ENCODE data around the gene WNT9A. TPM values are rescaled to one million over a fixed set of nuclear protein-coding genes. Genes with fewer than 3 reads are reported as not detected.

Gene WNT9A
- total and polyA plus RNA-seq, 9 of the 15 experiments (the other 6 are each of a cell fraction or from before 2014, with no cell fraction given) = 0.04 to 0.17 (median 0.10) TPM; not detected in 4

GRCh38 chr1:227880342-227880924, 67.3 kb downstream of the WNT9A start:
- H3K9ac ChIP-seq (ENCODE audit: insufficient read depth in 1 of 2, low read depth in 2 of 2, low read length in 2 of 2) = no peak overlapping the region
- no peak overlapping the region for H3K27ac ChIP-seq (ENCODE audit: extremely low read depth, low read depth, low read length)
- ATAC-seq = peak; percentile 61
- no peak overlapping the region; the same call in 1 of the 2 replicates for H3K4me2 ChIP-seq (ENCODE audit: insufficient read depth, low read length)
- peaks cover 3 to 20% of the 10 kb centered on the region in 2 experiments for H3K4me1 ChIP-seq (replicated peaks in 1 of 2; ENCODE audit: control insufficient read depth in 2 of 2, insufficient read depth in 2 of 2, low read length in 2 of 2)
- no peaks in the 10 kb centered on the region for H3K36me3 ChIP-seq (ENCODE audit: control insufficient read depth, insufficient read depth, low read length)
- peak in 1 of 4 experiments; percentile 4 for DNase-seq (ENCODE audit: extremely low read depth in 1 of 4, low spot score in 3 of 4)
- H3K9me1 ChIP-seq (ENCODE audit: control insufficient read depth, insufficient read depth, low read length) = no peaks in the 10 kb centered on the region
- peak overlapping the region; percentile 56 for H2AFZ ChIP-seq (ENCODE audit: low read depth, low read length)
- WGBS (ENCODE audit: insufficient coverage, low coverage, missing lambda C conversion rate) = 4% methylated on average over 4 of the region's 4 CpGs
- TF ChIP-seq CHAMP1 (IDR thresholded peaks at IDR 0.05) = no peak
- no peak for TF ChIP-seq HES1 (IDR thresholded peaks at IDR 0.05; ENCODE audit: low read depth)
- TF ChIP-seq JUND (IDR thresholded peaks at IDR 0.05; ENCODE audit: borderline replicate concordance, low read depth, low read length) = no peak
- TF ChIP-seq JUND (tag; IDR thresholded peaks at IDR 0.05; ENCODE audit: borderline replicate concordance, low read depth, low read length) = no peak
- no peak for TF ChIP-seq HNRNPL (IDR thresholded peaks at IDR 0.05; ENCODE audit: low read depth, low read length)
- TF ChIP-seq ZNF133 (CRISPR knock-in tag; IDR thresholded peaks at IDR 0.05) = no peak
- no peak for TF ChIP-seq ZNF146 (CRISPR knock-in tag; IDR thresholded peaks at IDR 0.05; ENCODE audit: unreplicated experiment)
- TF ChIP-seq RB1 (IDR thresholded peaks at IDR 0.05; ENCODE audit: low read depth) = no peak
- peak; percentile 78 for TF ChIP-seq CEBPB (tag; IDR thresholded peaks at IDR 0.05)
- TF ChIP-seq CEBPG (CRISPR knock-in tag; IDR thresholded peaks at IDR 0.05) = no peak
- peak; percentile 57 to 77; a peak in 2 of 4 replicates for TF ChIP-seq CEBPG (tag; conservative IDR thresholded peaks at IDR 0.05 in 1 of 2, IDR thresholded peaks at IDR 0.05 in 1 of 2)
- TF ChIP-seq ZNF232 (CRISPR knock-in tag; IDR thresholded peaks at IDR 0.05) = no peak
- FAIRE-seq = no peak
- no peaks in the 10 kb centered on the region for H4K20me1 ChIP-seq (replicated peaks; ENCODE audit: control insufficient read depth, insufficient read depth, low read length)
- no TSS peak for BruUV-seq (replicated peaks)
- H3K9me3 ChIP-seq (replicated peaks; ENCODE audit: control insufficient read depth, insufficient read depth, low read depth, low read length) = no peaks in the 10 kb centered on the region
- ChIA-PET CTCF (ENCODE audit: low intra/inter-chr PET ratio) (no interaction called here), POLR2A (interaction anchor here (0.7 to 1.7 kb wide), 4 partner anchors 25 to 1077 kb away, joined by 3 to 4 read pairs (median 3); no protein-coding TSS in a partner anchor)
- H3K4me3 ChIP-seq = no peak overlapping the region
- in situ Hi-C loops (cut with MboI) = no loop called here
- peaks cover 6 to 13% of the 10 kb centered on the region in 2 experiments; a peak in 3 of 5 replicates for H3K27me3 ChIP-seq (ENCODE audit: control insufficient read depth in 2 of 2, insufficient read depth in 2 of 2, low read length in 2 of 2)
- no peaks in the 10 kb centered on the region for H3K79me2 ChIP-seq (ENCODE audit: control insufficient read depth, insufficient read depth, low read length)
- intact Hi-C loops (cut with micrococcal nuclease) = no loop called here
